HG02763 (cell line): ENCODE results near the gene GADD45B.
"Not testable (repeated sequence)": the region's sequence is repeated elsewhere in the genome, so short reads cannot be mapped to it uniquely, and the experiment has no call there.

Source experiments
- ATAC-seq: cut with Tn5 transposase; IDR thresholded peaks from one replicate; pipeline ENCODE4 v1.9.1; 2021; ENCODE audit warnings: mild to moderate bottlenecking, moderate library complexity; ENCODE audit not compliant: unreplicated experiment

The GADD45B gene

GRCh38 chr19:2468596-2468995 lies 7.3 kb upstream of the GADD45B start:
- ATAC-seq = no peak

- no peak for ATAC-seq
Measured at GRCh38 chr19:2469102-2469914, 6.6 kb upstream of the GADD45B start.

GRCh38 chr19:2469915-2470200 lies 6.1 kb upstream of the GADD45B start:
- not testable (repeated sequence) for ATAC-seq

GRCh38 chr19:2474232-2475017 lies 1.5 kb upstream of the GADD45B start:
- ATAC-seq = peak; percentile 30

- ATAC-seq = peak; percentile 4
Measured at GRCh38 chr19:2475018-2475701, 767 bp upstream of the GADD45B start.

GRCh38 chr19:2476451-2477140 lies 669 bp downstream of the GADD45B start:
- ATAC-seq = peak; percentile 6

- ATAC-seq = no peak
Measured at GRCh38 chr19:2477141-2477710, 1.3 kb downstream of the GADD45B start.

- ATAC-seq = no peak
Measured at GRCh38 chr19:2477732-2478191, 1.8 kb downstream of the GADD45B start.

- no peak for ATAC-seq
Measured at GRCh38 chr19:2478278-2478755, 2.4 kb downstream of the GADD45B start.

GRCh38 chr19:2478756-2479555 lies 3.0 kb downstream of the GADD45B start:
- no peak for ATAC-seq

GRCh38 chr19:2479556-2480194 lies 3.7 kb downstream of the GADD45B start:
- ATAC-seq = no peak

GRCh38 chr19:2481466-2481865 lies 5.5 kb downstream of the GADD45B start:
- ATAC-seq = no peak

- no peak for ATAC-seq
Measured at GRCh38 chr19:2482354-2483038, 6.6 kb downstream of the GADD45B start.

- ATAC-seq = no peak
Measured at GRCh38 chr19:2483084-2483483, 7.2 kb downstream of the GADD45B start.

GRCh38 chr19:2483484-2484151 lies 7.7 kb downstream of the GADD45B start:
- no peak for ATAC-seq

GRCh38 chr19:2484178-2484937 lies 8.4 kb downstream of the GADD45B start:
- no peak for ATAC-seq

GRCh38 chr19:2485428-2485827 lies 9.5 kb downstream of the GADD45B start:
- no peak for ATAC-seq
